Mesothelial cell of epicardium (in vitro differentiated cells): Measurements from ENCODE around the gene RGS4. TPM values are rescaled to one million over a fixed set of nuclear protein-coding genes. Genes with fewer than 3 reads are reported as not detected.

Source experiments
- DNase-seq, 2 experiments: peaks; one replicate each; pipeline ENCODE4 v3.0.0; 2021; ENCODE audit warnings: low spot score in 2 of 2; ENCODE audit not compliant: unreplicated experiment in 2 of 2
- H3K27ac Mint-ChIP-seq: 2 replicates; pipeline ENCODE4 v1.8.0; 2021; ENCODE audit warnings: mixed read lengths
- H3K27me3 Mint-ChIP-seq: 2 replicates; pipeline ENCODE4 v1.8.0; 2021; ENCODE audit warnings: low read depth, mixed read lengths
- H3K36me3 Mint-ChIP-seq: 2 replicates; pipeline ENCODE4 v1.8.0; 2021; ENCODE audit warnings: mixed read lengths
- H3K4me1 Mint-ChIP-seq: 2 replicates; pipeline ENCODE4 v1.8.0; 2021; ENCODE audit warnings: mixed read lengths
- H3K4me3 Mint-ChIP-seq: 2 replicates; pipeline ENCODE4 v1.8.0; 2021; ENCODE audit warnings: mild to moderate bottlenecking, moderate library complexity, mixed read lengths
- H3K9me3 Mint-ChIP-seq: 2 replicates; pipeline ENCODE4 v1.8.0; 2021; ENCODE audit warnings: mixed read lengths
- CTCF ChIP-seq: fragments of 200-600 bp; sonication (generic); IDR thresholded peaks from one replicate; pipeline ENCODE4 v1.5.0; 2021; ENCODE audit warnings: antibody characterized with exemption; ENCODE audit not compliant: unreplicated experiment
- total RNA-seq: library from RNA; stranded (reverse); gene quantifications from 3 replicates; pipeline ENCODE4 v1.2.1, GENCODE V29; 2021

RGS4 gene
- total RNA-seq, 1 donor from 2014 or later, result 33.8 TPM

- Mint-ChIP-seq H3K9me3 (peaks cover 2% of the 10 kb centered on the region), H3K4me1 (peaks cover 36% of the 10 kb centered on the region), H3K36me3 (peaks cover 40% of the 10 kb centered on the region), H3K27me3 (peaks cover 2% of the 10 kb centered on the region), H3K27ac (no peak overlapping the region), H3K4me3 (no peak overlapping the region)
- no peak for TF ChIP-seq CTCF
- no peak for DNase-seq
Measured at GRCh38 chr1:163072658-163073057, 3.5 kb downstream of the RGS4 start.

- Mint-ChIP-seq H3K9me3 (peaks cover 4% of the 10 kb centered on the region), H3K4me3 (no peak overlapping the region), H3K27me3 (peaks cover 2% of the 10 kb centered on the region), H3K36me3 (peaks cover 41% of the 10 kb centered on the region), H3K4me1 (peaks cover 28% of the 10 kb centered on the region), H3K27ac (no peak overlapping the region)
- no peak for TF ChIP-seq CTCF
- no peak for DNase-seq
Measured at GRCh38 chr1:163074004-163074403, 4.8 kb downstream of the RGS4 start.

GRCh38 chr1:163074716-163075284 lies 5.6 kb downstream of the RGS4 start:
- H3K4me3 Mint-ChIP-seq, result no peak overlapping the region
- H3K9me3 Mint-ChIP-seq, result peaks cover 4% of the 10 kb centered on the region

GRCh38 chr1:163076044-163076443 lies 6.9 kb downstream of the RGS4 start:
- TF ChIP-seq CTCF, result no peak
- peaks cover 10% of the 10 kb centered on the region for H3K4me1 Mint-ChIP-seq
- DNase-seq, result no peak
- H3K36me3 Mint-ChIP-seq, result peaks cover 41% of the 10 kb centered on the region
- H3K27me3 Mint-ChIP-seq, result peaks cover 2% of the 10 kb centered on the region
- peaks cover 4% of the 10 kb centered on the region for H3K9me3 Mint-ChIP-seq
- no peak overlapping the region for H3K27ac Mint-ChIP-seq
- H3K4me3 Mint-ChIP-seq, result no peak overlapping the region

More at GRCh38 chr1:163074716-163075284, 5.6 kb downstream of the RGS4 start:
- Mint-ChIP-seq H3K27me3 (peaks cover 2% of the 10 kb centered on the region), H3K27ac (no peak overlapping the region), H3K36me3 (peaks cover 41% of the 10 kb centered on the region), H3K4me1 (peaks cover 20% of the 10 kb centered on the region)
- TF ChIP-seq CTCF, result no peak
- DNase-seq, result no peak

GRCh38 chr1:163076446-163076845 lies 7.3 kb downstream of the RGS4 start:
- Mint-ChIP-seq H3K27me3 (peaks cover 2% of the 10 kb centered on the region), H3K4me3 (no peak overlapping the region), H3K9me3 (peaks cover 4% of the 10 kb centered on the region), H3K36me3 (peaks cover 41% of the 10 kb centered on the region), H3K4me1 (peaks cover 9% of the 10 kb centered on the region), H3K27ac (no peak overlapping the region)
- no peak for TF ChIP-seq CTCF
- no peak for DNase-seq
